ENCODE data around the gene KIAA1143.

KIAA1143 gene

DNA sequence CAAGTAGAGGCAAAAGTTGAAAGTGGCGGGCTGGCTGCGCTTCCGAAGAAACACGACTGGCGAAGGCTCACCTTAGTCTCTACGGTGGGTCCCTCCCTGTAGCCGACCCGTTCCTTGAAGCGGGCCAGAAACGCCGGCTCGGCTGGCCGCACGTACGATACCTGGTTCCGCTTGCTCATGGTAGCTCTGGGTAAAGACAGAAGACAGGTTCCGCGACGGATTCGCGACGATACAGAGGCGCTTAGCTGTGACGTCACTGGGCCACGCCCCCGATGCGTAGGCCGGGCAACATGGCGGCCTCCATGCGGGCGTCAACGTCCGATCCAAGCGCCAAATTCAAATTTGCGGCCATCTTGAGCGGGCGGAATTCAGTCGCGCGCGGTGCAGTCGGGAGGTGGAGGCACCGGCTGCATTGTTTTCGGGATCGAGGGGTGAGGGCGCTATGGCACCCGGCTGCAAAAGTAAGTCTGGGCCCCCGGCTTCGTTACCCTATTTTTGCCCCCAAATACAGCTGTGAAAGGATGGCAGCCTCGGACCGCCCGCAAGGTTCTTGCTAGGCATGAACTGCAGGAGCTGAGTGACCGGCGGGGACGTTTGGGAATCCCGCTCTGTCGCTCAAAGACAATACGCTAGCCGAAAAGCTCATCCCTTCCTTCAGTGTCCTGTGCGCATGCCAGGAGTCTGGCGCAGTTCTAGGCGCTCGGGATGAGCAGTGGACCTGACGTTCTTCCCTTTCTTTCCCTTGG, at the start of gene KIAA1143, which contains the start of gene KIF15:
TSS of gene KIAA1143 (minus strand) at position 196 of the 746 bp plus-strand sequence. CDS start at position 179, 17 bp downstream.
TSS of gene KIF15 (plus strand) at position 371 of the 746 bp plus-strand sequence. CDS start at position 443, 72 bp downstream.
- peak; percentile 99 for DNase-seq

DNA sequence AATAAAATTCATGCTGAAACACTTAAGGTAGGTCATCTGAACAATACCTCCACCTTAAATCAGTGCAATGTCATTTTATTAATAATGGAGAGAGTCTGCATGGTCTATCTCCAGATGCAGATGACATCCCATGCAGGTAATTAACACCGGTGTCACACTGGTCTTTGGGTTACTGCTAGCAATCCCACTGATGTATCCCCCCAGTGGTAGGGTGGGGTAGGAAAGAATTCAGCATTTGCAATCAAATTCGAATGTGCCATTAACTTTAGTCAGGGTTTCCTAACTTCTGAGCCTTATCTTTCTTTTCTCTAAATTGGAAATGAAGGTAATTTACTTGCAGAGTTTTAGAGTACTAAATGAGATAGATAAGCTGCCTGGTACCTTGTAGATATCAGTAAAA, 44.5 kb upstream of the KIAA1143 start:
- DNase-seq, result no peak

DNA sequence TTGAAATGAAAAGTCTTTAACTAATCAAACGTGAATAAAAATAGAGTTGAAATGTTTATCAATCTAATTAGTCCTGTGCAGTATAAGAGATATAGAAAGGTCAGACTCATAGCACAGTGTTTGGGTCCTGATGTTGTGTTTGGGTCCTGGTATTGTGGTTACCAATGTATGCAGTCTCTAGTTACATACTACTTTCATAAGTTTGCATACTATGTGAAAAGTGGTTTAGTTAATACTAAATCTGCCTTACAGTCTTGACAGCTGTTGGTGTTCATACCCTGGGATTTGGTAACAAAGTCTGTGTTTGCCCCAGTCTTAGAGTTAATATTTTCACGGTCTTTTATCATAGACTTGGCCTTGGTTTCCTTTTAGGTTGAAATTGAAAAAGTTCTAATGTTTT, 41.9 kb upstream of the KIAA1143 start:
- DNase-seq, result no peak

DNA sequence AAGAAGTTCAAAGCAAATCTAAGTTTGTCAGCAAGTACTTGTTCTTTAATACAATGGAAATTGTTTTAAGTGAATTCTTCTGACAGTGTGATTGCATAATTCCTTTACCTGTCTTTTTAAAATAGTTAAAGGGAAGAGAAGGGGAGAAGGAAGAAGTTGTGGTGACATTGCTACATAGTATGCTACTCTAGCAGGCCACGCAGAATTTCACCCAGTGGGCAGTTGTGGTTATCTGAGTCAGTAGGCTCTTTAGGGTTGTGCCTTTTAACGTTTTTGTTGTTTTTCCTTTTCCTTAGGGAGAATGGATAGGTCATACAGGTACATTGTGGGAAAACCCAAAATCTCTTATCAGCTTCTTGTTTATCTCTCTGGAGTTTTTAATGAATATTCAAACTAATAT, 40.6 kb upstream of the KIAA1143 start:
- no peak for DNase-seq

DNA sequence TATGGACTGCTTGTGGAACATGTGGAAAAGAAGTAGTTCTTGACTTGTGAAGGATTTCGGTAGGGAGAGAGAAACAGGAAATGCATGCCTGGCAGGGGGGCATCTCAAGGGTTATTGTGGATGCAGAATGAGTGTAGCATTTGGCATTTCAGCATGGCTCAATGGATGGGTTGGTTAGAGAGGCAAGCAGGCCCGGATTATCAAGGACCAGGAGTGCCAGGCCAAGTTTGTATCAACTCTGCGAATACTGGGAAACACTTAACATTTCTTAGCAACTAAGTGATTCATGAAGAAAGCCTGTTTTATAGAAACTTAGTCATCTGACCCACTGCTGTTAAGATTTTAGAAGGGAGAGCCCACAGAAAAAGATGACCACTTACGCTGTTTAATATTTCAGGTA, 33.8 kb upstream of the KIAA1143 start:
- no peak for DNase-seq

DNA sequence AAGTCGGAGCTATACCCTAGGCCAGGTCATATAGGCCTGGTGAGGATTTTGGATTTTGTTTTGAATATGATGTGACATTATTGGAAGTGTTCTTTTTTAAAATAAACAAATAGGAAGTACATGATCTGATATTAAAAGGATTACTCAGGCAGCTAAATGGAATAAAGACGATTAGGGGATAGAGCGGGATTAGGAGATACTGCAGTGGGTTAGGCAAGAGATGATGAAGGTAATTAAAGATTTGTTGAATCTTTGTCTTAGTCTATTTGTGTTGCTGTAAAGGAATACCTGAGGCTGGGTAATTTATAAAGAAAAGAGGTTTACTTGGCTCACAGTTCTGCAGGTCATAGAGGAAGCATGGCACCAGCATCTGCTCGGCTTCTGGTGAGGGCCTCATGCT, 21.5 kb upstream of the KIAA1143 start:
- no peak for DNase-seq

DNA sequence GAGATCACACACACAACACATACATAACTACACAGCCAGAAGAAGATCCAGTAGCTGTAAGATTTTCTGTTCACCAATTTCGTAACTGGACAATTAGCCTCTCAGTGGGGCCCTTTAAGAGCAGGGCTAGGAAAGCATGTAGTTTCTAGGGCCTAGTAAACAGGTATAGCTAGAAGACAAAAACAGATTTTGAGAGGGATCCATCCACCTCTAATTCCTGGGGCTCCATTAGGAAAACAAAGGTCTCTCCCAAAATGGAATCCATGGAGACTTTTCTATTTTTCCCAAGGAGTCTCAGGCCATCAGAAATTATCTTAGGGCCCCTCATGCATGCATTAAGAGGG, 10.7 kb upstream of the KIAA1143 start:
- DNase-seq, result no peak

DNA sequence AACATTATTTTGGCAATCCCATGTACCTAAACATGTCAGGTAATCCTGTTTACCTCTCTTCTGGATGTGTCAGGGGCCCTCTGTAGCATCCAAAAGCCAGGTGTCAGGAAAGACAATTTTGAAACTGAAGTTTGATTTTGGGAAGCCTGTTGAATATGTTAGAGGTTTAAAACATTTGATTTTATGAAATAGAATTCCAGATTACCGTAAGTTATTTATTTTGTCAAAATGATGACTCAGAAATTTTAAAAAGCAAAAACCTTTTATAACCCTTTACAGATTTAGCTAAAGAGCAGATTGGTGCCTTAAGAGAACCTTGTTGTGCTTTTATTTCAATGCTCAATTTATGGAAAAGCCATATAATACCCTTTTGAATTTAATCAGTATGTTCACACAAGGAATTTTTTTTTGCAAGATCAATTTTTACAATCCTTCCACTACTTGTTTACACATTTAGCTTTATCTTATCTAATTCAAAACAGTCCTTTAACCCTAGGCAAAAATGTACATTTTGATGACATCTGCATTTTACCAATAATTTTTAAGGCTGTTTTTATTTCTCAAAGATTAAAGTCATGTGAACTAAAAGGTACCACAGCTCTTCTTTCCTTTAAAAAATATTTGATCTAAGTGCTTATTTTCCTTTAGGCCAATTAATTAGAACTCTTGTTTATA, 10.1 kb upstream of the KIAA1143 start:
- no peak for DNase-seq

DNA sequence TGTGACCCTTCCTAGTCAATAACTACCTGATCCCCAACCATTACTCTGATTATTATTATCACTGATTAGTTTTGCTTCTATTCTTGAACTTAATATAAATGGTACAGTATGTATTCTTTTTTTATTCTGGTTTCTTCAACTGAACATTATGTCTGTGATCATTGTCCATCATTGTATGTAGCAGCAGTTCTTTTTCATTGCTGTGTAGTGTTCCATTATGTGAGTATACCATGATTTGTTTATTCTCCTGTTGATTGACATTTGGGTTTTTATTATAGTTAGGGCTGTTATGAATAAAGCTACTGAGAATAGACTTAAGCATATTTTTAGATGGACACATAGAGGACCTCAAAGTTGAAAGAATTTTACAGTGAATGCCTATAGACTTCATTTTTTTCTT, 2.8 kb upstream of the KIAA1143 start:
- DNase-seq, result no peak

DNA sequence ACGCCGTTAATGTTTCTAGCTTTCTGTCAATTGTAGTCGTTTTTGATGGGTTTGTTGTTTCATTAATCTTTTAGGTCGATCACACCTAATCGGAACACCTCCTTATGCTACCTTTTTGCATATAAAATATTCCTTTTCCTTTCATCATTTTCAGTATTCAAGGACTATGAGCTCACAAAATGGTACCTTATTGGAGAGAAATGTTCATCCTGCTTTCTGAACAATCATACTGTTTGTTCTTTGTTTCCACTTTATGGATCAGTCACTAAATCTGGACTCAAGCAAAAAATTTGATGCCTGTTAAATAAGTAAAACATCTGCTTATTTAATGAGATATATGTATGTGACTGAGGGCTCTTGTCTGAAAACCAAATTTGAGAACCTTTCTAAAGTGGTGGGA, 1.3 kb upstream of the KIAA1143 start:
- DNase-seq, result no peak

DNA sequence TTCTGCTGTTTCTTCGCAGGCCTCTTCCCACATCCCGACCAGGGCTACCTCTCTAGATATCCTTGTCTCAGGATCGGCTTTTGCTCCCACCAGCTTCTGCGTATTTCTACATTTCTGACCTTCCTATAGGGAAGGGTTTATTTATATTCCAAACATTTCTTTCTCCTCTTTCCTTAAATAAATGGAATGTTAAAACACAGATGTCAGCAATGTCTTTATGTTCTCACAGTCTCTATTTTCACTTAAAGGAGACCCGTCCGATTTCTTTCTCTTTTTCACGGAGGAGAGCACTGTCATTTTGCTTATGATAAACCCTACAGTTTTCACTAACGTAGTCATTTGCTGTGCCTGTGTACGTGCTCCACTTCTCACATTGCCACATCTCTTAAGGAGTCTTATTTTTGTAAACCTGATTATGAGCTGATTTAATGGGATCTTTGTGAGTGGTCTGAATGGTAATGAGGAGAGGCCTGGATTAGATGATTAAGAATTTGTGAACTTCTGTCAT, 805 bp upstream of the KIAA1143 start:
- DNase-seq, result no peak

DNA sequence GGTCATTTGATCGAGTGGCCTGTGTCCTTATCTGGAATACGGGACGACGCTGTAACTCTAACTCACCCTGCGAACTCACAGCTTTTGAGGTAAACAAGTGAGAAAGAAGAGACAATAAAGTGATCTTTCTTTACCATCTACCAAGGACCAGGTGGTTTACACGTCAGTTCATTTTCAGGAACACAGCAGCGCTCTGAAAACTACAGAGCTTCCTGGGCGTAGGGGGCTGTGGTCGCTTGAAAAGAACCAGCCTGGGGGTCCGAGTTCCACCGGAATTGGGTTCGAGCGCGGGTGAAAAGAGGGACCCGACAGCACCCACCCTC, 357 bp downstream of the KIAA1143 start:
- no peak for DNase-seq

DNA sequence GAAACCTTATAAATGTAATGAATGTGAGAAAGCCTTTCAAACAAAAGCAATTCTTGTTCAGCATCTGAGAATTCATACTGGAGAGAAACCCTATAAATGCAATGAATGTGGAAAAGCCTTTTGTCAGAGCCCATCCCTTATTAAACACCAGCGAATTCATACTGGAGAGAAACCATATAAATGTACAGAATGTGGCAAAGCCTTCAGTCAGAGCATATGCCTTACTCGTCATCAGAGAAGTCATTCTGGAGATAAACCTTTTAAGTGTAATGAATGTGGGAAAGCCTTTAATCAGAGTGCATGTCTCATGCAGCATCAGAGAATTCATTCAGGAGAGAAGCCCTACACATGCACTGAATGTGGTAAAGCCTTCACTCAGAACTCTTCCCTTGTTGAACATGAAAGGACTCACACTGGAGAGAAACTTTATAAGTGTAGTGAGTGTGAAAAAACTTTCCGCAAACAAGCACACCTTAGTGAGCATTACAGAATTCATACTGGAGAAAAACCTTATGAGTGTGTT, 26.7 kb downstream of the KIAA1143 start:
- DNase-seq, result no peak

DNA sequence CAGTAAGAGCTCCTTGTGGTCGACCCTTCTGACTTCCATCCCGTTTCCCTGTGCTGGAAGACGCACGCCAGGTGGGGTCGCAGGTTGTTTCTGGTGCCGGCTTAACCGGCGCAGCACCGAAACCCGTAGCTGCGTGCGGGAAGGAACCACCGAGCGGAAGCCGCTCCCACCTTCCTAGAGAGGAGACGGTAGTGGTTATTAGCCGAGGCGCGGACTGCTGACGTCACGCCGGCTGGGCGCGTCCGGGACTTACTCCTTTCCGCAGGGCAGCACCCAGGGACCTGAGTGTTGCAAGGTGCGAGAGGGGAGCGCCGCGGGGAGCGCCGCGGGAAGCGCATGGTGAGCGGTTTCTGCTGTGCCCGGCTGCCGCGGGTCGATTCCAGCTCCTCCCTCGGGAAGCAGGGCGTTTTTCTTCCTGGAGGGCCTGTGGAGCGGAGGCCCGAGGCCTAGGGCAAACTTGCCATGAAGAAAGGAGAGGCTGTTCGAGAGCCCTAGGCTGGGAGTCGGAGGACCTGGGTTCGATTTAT, 32.0 kb downstream of the KIAA1143 start, which contains the start of gene ZNF501:
TSS of gene ZNF501 (plus strand) at position 252 of the 527 bp plus-strand sequence. CDS start 4,787 bp downstream, outside the sequence.
- peak; percentile 84 to 88 for DNase-seq

DNA sequence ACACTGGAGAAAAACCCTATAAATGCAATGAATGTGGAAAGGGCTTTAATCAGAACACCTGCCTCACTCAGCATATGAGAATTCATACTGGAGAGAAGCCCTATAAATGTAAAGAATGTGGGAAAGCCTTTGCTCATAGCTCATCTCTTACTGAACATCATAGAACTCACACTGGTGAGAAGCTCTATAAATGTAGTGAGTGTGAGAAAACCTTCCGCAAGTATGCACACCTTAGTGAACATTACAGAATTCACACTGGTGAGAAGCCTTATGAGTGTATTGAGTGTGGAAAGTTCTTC, 39.4 kb downstream of the KIAA1143 start:
- no peak for DNase-seq

DNA sequence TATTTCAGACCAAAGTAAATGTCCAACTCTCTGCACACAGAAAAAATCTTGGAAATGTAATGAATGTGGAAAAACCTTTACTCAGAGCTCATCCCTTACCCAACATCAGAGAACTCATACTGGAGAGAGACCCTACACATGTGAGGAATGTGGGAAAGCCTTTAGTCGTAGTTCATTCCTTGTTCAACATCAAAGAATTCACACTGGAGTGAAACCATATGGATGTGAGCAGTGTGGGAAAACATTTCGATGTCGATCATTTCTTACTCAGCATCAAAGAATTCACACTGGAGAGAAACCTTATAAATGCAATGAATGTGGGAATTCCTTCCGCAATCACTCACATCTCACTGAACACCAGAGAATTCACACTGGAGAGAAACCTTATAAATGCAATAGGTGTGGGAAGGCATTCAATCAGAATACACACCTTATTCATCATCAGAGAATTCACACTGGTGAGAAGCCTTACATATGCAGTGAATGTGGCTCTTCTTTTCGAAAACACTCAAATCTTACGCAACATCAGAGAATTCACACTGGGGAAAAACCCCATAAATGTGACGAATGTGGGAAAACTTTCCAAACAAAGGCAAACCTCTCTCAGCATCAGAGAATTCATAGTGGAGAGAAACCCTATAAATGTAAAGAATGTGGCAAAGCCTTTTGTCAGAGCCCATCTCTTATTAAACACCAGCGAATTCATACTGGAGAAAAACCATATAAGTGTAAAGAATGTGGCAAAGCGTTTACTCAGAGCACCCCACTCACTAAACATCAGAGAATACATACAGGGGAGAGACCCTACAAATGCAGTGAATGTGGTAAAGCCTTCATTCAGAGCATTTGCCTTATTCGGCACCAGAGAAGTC, 40.0 kb downstream of the KIAA1143 start:
- DNase-seq, result no peak

DNA sequence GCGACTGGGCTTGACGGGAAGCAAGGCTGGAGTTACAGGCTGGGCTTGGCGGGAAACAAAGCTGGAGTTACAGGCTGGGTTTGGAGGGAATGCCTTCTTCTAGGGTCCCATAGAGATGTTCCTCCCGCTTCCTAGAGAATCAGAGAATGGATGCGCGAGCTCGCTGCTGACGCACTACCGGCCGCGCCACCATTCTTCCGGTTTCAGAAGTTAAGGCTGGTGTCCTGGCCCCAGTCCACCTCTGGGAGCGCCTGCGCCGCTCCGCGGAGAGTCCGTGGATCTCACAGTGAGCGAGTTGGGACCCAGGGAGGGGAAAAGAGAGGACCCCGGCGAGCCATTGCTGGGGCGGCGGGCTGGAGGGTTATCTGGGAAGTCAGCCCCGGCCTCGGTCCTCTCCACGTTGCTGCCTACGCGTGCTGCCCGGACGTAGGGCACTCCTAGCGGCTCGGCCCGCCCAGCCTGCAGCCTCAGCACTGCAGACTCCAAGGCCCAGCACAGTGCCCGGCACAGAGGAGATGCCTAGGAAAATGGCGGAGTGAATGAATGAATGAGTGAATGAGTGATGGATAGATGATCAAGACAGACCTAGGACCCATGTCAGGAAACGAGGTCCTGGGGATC, 48.9 kb downstream of the KIAA1143 start, which contains the start of gene ZNF502:
TSS of gene ZNF502 (plus strand) at position 206 of the 621 bp plus-strand sequence. CDS start 7,602 bp downstream, outside the sequence.
- DNase-seq, result peak; percentile 50 to 58
